ENCODE measurements around the gene RGR.

Gene RGR

DNA sequence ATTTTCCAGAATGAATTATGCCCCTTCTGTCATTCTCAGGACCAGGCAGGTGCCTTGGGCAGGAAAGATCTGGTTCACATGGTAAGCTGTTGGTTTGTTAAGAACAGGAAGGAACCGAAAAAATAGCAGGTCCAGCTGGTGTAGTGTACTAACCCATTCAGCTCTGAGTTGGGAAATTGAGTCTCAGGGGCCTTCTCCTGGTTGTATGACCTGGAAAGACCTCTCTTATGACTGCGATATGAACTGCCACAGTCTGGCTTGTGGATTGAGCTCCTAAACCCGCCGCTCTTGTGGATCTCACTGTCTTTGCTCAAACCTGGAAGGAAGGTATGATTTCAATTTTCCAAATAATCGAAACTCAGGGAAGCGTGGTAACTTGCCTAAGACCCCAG lies 8.1 kb upstream of the RGR start:
- TF ChIP-seq SIN3A (IDR thresholded peaks at IDR 0.05; ENCODE audit: borderline replicate concordance, insufficient read depth, low read length) (no peak), FOXP2 (optimal IDR thresholded peaks at IDR 0.05; ENCODE audit: borderline replicate concordance, extremely low read depth, extremely low read length, insufficient read depth) (no peak), TAF1 (IDR thresholded peaks at IDR 0.05; ENCODE audit: borderline replicate concordance, insufficient read depth, low read length) (no peak), POLR2AphosphoS5 (IDR thresholded peaks at IDR 0.05; ENCODE audit: low read depth, low read length) (no peak)
- TF ChIP-seq, protein P1, sequence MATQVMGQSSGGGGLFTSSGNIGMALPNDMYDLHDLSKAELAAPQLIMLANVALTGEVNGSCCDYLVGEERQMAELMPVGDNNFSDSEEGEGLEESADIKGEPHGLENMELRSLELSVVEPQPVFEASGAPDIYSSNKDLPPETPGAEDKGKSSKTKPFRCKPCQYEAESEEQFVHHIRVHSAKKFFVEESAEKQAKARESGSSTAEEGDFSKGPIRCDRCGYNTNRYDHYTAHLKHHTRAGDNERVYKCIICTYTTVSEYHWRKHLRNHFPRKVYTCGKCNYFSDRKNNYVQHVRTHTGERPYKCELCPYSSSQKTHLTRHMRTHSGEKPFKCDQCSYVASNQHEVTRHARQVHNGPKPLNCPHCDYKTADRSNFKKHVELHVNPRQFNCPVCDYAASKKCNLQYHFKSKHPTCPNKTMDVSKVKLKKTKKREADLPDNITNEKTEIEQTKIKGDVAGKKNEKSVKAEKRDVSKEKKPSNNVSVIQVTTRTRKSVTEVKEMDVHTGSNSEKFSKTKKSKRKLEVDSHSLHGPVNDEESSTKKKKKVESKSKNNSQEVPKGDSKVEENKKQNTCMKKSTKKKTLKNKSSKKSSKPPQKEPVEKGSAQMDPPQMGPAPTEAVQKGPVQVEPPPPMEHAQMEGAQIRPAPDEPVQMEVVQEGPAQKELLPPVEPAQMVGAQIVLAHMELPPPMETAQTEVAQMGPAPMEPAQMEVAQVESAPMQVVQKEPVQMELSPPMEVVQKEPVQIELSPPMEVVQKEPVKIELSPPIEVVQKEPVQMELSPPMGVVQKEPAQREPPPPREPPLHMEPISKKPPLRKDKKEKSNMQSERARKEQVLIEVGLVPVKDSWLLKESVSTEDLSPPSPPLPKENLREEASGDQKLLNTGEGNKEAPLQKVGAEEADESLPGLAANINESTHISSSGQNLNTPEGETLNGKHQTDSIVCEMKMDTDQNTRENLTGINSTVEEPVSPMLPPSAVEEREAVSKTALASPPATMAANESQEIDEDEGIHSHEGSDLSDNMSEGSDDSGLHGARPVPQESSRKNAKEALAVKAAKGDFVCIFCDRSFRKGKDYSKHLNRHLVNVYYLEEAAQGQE (IDR thresholded peaks at IDR 0.05; ENCODE audit: insufficient read depth in 1 of 2, low read depth in 2 of 2, low read length in 2 of 2): no peak

DNA sequence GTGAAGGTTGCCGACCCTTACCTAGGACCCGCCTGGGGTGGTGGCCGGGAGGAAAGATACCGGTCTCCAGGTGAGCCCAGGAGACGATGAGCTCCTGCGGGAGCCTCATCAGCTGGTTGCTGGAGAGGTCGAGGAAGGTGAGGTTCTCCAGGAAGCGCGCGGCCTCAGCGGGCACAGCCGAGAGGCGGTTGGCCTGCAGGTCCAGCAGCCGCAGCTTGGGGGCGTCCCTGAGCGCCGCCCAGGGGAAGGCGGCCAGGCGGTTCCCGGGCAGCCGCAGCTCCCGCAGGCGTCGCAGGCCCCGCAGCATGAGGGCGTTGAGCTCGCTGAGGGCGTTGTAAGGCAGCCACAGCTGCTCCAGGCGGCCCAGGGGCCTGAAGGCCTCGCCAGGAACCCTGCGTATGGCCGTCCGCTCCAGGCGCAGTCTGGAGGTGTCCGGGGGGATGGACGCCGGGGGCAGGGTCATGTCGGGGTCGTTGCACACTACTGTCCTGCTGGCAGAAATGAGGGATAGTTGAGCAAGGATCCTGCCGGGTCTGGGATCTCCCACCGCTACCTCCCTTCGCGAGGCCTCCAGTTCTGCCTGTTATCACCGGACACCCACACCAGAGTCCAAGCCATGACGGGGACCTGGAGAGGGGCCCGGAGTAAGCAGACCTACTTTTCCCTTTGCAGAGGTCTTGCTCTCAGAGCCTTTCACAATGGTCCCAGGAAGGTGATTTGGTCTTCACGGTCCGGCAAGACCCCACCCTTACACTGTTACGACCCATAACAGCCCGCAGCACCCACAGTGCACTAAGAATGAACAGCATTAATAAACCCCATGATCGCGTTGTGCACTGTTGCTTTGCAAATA lies 7.4 kb upstream of the RGR start:
- TF ChIP-seq POLR2AphosphoS5 (IDR thresholded peaks at IDR 0.05; ENCODE audit: low read depth, low read length) (no peak), FOXP2 (optimal IDR thresholded peaks at IDR 0.05; ENCODE audit: borderline replicate concordance, extremely low read depth, extremely low read length, insufficient read depth) (no peak), SIN3A (IDR thresholded peaks at IDR 0.05; ENCODE audit: borderline replicate concordance, insufficient read depth, low read length) (no peak), TAF1 (IDR thresholded peaks at IDR 0.05; ENCODE audit: borderline replicate concordance, insufficient read depth, low read length) (no peak)
- TF ChIP-seq, protein P1 (IDR thresholded peaks at IDR 0.05; ENCODE audit: insufficient read depth in 1 of 2, low read depth in 2 of 2, low read length in 2 of 2): no peak

DNA sequence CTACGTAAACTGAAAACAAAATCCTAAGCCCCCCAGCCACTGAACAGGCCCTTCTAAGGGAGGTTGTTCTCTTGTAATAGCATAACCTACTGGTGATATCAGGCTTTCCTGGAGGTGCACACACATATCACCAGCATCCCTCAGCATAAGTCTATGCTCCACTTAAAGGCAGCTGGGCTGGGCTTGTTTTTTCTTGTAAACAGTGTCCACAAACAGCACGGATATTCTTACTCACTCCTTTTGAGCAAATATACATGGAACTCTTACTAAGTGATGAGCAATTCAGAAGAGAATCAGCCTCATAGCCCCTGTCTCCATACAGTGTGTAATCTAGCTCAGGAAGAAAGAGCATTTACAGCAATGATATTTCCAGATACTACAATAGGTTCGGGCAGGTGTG lies 5.9 kb upstream of the RGR start:
- TF ChIP-seq FOXP2 (optimal IDR thresholded peaks at IDR 0.05; ENCODE audit: borderline replicate concordance, extremely low read depth, extremely low read length, insufficient read depth) (no peak), TAF1 (IDR thresholded peaks at IDR 0.05; ENCODE audit: borderline replicate concordance, insufficient read depth, low read length) (no peak), POLR2AphosphoS5 (IDR thresholded peaks at IDR 0.05; ENCODE audit: low read depth, low read length) (no peak), SIN3A (IDR thresholded peaks at IDR 0.05; ENCODE audit: borderline replicate concordance, insufficient read depth, low read length) (no peak)
- TF ChIP-seq, protein P1 (IDR thresholded peaks at IDR 0.05; ENCODE audit: insufficient read depth in 1 of 2, low read depth in 2 of 2, low read length in 2 of 2): no peak

DNA sequence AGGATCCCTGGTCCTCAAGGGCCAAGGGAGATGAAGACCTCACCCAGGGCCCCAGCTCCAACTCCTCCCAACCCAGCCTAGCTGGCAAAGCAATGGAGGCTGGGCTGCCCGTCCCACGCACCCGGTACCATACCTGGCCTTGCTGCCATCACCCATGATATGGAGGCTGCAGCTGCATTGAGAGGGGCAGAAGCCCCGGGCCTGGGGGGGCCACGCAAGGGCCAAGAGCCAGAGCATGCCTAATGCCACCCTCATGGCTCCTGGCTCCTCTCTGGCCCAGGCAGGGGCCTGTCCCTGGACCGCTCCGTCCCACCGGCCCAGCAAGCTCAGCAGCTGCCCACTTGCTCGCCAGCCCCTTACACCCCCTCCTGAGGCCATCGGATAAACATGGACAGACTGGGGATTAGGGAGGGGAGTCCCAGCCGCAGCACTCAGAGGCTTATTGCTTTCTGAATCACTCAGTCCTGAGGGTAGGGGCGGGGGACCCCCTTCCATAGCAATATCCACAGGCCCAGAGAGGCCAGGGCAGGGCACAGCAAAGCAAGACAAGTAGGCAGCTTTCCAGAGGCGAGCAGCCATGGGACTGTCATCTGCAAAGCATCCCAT lies 3.6 kb upstream of the RGR start, which contains the start of gene LRIT1:
Gene LRIT1, minus strand, starts transcription at position 362 of the 606 bp plus-strand sequence. Its CDS starts 107 bp downstream, at position 255.
- no peak for TF ChIP-seq TAF1 (IDR thresholded peaks at IDR 0.05; ENCODE audit: borderline replicate concordance, insufficient read depth, low read length)

DNA sequence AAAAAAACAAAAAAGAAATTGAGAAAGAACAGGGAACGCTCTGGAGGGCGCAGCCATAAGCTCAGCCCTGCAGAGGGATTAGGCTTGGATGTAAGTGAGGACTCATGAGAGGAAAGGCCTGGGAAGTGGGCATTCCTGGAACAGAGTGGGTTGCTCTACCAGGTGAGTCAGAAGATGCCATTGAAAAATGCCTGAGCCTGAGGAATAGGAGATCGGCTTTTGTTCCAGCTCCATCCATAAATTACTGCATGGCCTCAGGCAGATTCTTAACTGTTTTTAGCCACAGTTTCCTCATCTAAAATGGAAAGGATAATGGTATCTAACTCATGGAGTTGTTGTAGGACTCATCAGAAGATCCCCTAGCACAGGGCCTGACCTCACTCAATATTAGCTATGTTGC lies 1.1 kb upstream of the RGR start:
- TF ChIP-seq TAF1 (IDR thresholded peaks at IDR 0.05; ENCODE audit: borderline replicate concordance, insufficient read depth, low read length) (no peak), FOXP2 (optimal IDR thresholded peaks at IDR 0.05; ENCODE audit: borderline replicate concordance, extremely low read depth, extremely low read length, insufficient read depth) (no peak), POLR2AphosphoS5 (IDR thresholded peaks at IDR 0.05; ENCODE audit: low read depth, low read length) (no peak), SIN3A (IDR thresholded peaks at IDR 0.05; ENCODE audit: borderline replicate concordance, insufficient read depth, low read length) (no peak)
- TF ChIP-seq, protein P1 (IDR thresholded peaks at IDR 0.05; ENCODE audit: insufficient read depth in 1 of 2, low read depth in 2 of 2, low read length in 2 of 2): no peak

Measured in PFSK-1 (cell line).